Measurements from ENCODE around the gene MIEN1. TPM values are rescaled to one million over a fixed set of nuclear protein-coding genes. Genes with fewer than 3 reads are reported as not detected.

MIEN1 gene
- total RNA-seq, 2 donors from 2014 or later = 36.9 to 41.8 TPM

DNA sequence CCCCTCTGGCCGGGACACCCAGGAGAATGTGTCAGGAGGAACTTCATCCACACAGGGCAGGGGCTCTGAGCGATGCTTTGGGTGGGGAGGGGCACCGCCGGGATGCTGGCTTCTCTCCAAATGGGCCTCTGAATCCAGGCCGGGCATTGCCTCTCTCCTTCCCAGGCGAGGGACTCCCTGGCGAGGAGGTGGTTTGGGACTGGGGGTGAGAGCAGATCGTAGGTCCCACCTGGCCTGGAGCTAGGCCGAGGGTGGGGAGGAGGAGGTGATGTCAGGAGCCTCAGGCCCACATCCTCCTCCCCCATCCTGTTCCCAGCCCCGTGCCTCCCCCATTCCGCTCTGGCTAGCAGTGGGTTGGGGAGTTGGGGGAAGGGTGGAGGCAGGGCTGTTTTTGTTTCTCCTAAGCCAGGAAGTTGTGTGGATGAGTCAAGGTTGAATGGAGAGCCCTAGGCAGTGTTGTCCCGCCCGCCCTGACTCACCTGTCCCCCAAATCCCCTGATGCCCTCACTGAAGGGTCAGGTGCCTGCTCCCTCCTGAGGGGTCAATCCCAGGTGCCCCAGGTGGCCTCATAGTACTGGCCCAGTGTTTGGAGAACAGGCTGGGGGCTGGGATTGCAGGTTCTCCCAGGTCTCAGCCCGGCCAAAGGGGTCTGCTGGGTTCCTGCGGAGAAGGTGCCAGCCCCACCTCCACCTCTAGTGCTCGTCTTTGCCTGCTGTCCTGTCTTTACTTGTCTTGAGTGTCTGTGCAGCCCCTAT lies 10.2 kb upstream of the MIEN1 start:
- no peaks in the 10 kb centered on the region for H3K9me3 ChIP-seq (ENCODE audit: control insufficient read depth, low read length, poor library complexity, severe bottlenecking)
- H3K27me3 Mint-ChIP-seq = peaks cover 24% of the 10 kb centered on the region
- ATAC-seq (no peak), DNase-seq (no peak)
- peaks cover 10% of the 10 kb centered on the region for H3K4me1 Mint-ChIP-seq
- peaks cover 6% of the 10 kb centered on the region for H3K36me3 Mint-ChIP-seq (ENCODE audit: low read depth)
- peak overlapping the region; percentile 78 for H3K27ac Mint-ChIP-seq
- no peak overlapping the region for H3K4me3 Mint-ChIP-seq

DNA sequence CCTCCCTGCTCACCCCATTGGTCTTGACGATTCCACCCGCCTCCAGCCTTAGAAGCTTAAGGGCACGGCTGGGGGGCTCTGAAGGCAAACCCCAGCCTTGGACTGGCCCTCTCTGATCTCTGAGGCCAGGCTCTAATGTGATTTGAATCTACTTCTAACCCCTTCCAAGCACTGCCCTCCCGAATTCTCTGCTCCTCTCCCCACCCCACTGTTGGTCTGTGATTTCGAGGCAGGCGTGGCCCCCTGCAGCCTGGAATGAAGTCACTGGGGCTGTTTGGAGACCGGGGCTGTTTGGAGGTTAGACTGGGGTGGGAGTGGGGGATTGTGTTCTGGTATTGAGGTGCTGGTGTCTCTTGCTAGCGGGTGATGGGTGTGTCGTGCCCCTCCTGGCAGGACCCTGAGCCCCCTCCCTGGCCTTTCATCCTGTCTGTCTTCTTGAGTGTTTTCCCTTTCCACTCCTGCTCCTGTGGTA lies 9.6 kb upstream of the MIEN1 start:
- no peak for DNase-seq
- no peak for ATAC-seq
- Mint-ChIP-seq H3K36me3 (ENCODE audit: low read depth) (peaks cover 6% of the 10 kb centered on the region), H3K27ac (peak overlapping the region; percentile 78), H3K4me1 (peaks cover 10% of the 10 kb centered on the region), H3K4me3 (peak overlapping the region; percentile 53), H3K27me3 (peaks cover 24% of the 10 kb centered on the region)
- no peaks in the 10 kb centered on the region for H3K9me3 ChIP-seq (ENCODE audit: control insufficient read depth, low read length, poor library complexity, severe bottlenecking)

DNA sequence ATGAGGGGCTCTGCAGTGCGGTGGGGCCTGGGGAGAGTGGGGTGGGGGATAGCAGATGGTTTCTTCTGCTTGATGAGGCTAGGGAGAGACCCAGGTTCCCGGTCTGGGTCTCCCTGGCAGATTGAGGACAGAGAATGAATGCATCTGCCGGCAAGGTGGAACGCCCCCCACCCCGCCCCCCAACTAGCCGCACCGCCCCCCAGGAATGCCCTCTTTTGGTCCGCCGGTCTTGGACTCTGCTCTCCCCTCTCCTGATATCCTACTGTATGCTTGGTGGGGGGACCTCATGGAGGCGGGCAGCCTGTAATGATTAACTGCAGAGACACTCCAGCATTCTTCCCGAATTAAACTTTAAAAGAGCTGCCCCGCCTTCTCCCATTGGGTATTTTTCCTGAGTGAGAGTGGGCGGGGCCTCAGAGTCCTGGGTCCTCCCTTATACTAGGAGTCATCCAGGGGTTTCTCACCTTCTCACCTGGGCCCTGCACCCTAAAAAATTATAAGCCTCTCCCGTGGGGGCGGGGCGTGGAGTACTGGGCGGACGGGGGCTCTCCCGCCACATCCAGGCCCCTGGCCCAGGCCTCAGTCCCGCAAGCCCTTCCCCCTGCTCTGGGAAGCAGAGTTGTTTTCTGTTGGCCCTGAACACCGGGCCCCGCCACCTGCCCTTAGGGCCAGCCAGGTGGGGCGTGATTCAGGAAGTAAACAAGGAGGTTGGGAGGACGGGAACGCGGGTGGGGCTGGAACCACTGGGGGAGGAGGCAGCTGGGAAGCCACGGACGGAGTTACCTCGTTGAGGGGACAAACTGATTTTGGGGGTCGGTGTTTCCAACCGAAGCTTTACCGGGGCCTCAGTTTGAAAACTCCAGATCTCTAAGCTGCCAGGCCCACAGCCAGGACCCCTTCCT lies 8.9 kb upstream of the MIEN1 start:
- peaks cover 24% of the 10 kb centered on the region for H3K27me3 Mint-ChIP-seq
- no peak for DNase-seq
- peaks cover 6% of the 10 kb centered on the region for H3K36me3 Mint-ChIP-seq (ENCODE audit: low read depth)
- H3K9me3 ChIP-seq (ENCODE audit: control insufficient read depth, low read length, poor library complexity, severe bottlenecking) = no peaks in the 10 kb centered on the region
- peaks cover 10% of the 10 kb centered on the region for H3K4me1 Mint-ChIP-seq
- ATAC-seq = peak; percentile 24
- no peak overlapping the region for H3K4me3 Mint-ChIP-seq
- H3K27ac Mint-ChIP-seq = peak overlapping the region; percentile 78

DNA sequence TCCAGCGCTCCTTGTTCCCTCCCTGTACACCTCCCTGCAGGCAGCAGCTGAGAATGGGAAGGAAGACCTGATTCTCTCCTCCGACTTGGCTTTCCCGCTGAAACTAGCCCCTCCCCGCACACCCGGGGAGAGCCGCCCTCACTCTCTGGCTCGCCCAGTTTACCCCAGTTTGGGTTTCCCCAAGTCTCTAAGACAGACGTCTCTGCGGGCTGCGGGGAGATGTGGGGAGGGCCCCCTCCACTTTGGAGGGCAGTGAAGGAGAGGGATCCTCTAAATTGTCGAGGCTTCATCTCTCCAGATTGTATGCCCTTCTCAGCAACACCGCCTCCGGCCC lies 8.2 kb upstream of the MIEN1 start:
- peaks cover 6% of the 10 kb centered on the region for H3K36me3 Mint-ChIP-seq (ENCODE audit: low read depth)
- no peaks in the 10 kb centered on the region for H3K9me3 ChIP-seq (ENCODE audit: control insufficient read depth, low read length, poor library complexity, severe bottlenecking)
- H3K27ac Mint-ChIP-seq = peak overlapping the region; percentile 78
- H3K4me3 Mint-ChIP-seq = peak overlapping the region; percentile 91
- H3K4me1 Mint-ChIP-seq = peaks cover 10% of the 10 kb centered on the region
- DNase-seq = peak; percentile 57 to 69 (median 63)
- H3K27me3 Mint-ChIP-seq = peaks cover 24% of the 10 kb centered on the region
- peak; percentile 100 for ATAC-seq

DNA sequence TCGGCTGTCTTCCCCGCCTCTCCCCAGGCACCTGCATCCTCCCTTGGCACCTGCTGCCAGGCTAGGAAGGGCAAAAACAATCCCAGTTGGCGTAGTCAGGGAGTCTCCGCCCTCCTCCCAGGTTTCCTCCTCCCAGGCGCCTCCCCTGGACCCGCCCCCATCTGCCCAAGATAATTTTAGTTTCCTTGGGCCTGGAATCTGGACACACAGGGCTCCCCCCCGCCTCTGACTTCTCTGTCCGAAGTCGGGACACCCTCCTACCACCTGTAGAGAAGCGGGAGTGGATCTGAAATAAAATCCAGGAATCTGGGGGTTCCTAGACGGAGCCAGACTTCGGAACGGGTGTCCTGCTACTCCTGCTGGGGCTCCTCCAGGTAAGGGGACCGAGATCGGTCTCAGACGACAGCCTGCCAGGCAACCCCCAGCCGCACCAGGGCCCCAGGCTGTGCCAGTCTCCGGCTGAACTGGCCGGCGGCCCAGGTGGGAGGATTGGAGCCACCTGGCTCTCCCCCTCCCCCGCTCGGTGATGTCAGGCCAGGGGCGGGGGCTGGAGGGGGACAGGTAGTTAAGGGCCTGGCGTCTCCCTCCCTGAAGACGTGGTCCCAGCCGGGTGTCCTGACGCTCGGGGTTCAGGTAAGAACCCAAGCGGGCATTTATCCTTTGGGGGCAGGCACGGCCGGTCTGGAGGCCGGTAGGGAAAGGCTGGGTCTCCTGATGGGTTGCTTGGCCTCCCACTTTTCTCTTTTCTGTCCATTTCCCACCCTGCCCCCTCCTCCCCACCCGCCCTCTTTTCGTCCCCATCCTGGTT lies 7.6 kb upstream of the MIEN1 start, which contains the start of gene GRB7:
Gene GRB7 (plus strand): TSS at position 179 of the 808 bp plus-strand sequence. CDS start 4,364 bp downstream, outside the sequence.
- ATAC-seq = no peak
- Mint-ChIP-seq H3K4me3 (peak within 1 kb of the TSS; percentile 91), H3K36me3 (ENCODE audit: low read depth) (peaks cover 6% of the 10 kb centered on the region), H3K27ac (peak within 1 kb of the TSS; percentile 78), H3K4me1 (peaks cover 10% of the 10 kb centered on the region), H3K27me3 (peaks cover 24% of the 10 kb centered on the region)
- no peaks in the 10 kb centered on the region for H3K9me3 ChIP-seq (ENCODE audit: control insufficient read depth, low read length, poor library complexity, severe bottlenecking)
- DNase-seq = no peak

DNA sequence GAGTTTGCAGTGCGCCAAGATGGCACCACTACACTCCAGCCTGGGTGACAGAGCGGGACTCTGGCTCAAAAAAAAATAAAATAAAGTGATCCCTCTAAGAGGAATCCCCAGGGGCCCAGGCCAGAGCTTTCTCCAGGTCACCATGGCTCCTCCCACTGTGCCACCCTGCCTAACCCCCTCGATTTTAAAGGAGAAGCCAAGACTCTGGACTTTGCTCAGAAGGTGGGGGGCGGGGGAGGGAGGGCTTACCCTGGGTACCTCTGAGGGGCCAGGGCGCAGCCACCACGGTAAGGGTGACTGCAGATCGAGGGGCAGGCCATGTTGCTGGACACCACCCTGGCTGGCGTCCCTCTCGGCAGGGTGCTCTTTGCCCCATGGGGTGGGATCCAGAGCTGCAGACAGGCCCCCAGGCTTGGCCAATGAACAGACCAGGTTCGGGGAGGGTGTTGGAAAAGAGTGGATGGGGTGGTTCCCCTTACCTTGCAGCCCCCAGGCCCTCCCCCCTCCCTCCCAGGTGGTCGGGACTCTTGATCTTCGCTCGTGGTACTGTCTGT lies 7.0 kb upstream of the MIEN1 start:
- H3K4me1 Mint-ChIP-seq = peaks cover 10% of the 10 kb centered on the region
- H3K27ac Mint-ChIP-seq = no peak overlapping the region
- DNase-seq = no peak
- H3K36me3 Mint-ChIP-seq (ENCODE audit: low read depth) = peaks cover 6% of the 10 kb centered on the region
- no peak for ATAC-seq
- H3K27me3 Mint-ChIP-seq = peaks cover 24% of the 10 kb centered on the region
- no peak overlapping the region for H3K4me3 Mint-ChIP-seq
- no peaks in the 10 kb centered on the region for H3K9me3 ChIP-seq (ENCODE audit: control insufficient read depth, low read length, poor library complexity, severe bottlenecking)

DNA sequence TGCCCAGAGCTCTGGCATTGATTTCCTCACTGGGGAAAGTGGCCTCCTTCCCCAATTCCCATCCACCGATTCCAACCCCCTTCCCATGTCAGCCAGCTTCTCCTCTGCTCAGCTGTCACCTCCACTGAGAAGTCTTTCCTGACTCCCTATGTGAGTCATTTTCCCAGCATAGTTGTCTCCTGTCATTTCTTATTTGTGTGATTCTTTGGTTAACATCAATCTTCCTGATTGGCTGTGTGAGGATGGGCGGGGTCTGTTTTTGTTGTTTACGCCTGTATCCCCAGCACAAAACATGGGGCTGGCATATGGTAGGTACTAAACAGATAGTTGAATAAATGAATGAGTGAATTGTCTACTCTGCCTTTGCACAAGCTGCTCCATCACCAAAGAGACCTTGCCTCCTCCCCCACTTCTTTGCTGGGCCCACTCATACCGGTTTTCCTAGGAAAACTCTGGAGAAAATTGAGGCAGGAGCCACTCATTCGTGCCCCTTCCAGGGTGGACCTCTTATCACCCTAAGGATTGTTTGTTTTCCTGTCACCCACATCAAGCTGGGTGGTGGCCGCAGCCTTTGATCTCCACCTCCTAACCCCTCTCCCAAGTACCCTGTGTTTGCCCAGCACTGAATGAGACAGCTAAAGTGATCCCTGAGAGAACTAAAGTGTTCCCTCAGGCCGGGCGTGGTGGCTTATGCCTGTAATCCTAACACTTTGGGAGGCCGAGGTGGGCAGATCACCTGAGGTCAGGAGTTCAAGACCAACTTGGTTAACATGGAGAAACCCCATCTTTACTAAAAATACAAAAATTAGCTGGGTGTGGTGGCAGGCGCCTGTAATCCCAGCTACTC lies 6.2 kb upstream of the MIEN1 start:
- peaks cover 10% of the 10 kb centered on the region for H3K4me1 Mint-ChIP-seq
- peak overlapping the region; percentile 78 for H3K27ac Mint-ChIP-seq

DNA sequence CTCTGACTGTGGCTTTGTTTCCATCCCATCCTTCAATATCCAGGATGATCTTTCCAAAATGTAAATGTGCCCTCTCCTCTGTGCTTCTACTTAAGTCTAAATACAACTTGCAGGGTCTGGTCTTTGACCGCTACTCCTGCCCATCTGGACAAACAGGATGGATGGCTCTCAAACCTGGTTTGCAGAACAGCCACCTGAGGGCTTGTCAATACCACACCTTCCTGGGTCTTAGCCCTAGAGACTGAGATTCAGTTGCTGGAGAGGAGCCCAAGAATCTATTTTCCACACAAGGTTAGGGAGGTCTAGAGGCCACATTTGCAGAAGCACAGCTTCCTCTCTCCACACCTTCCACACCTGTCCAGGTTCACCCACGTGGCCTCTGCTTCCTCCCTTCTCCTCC lies 5.5 kb upstream of the MIEN1 start:
- Mint-ChIP-seq H3K36me3 (ENCODE audit: low read depth) (peaks cover 6% of the 10 kb centered on the region), H3K4me1 (peaks cover 10% of the 10 kb centered on the region), H3K27ac (peak overlapping the region; percentile 78), H3K4me3 (no peak overlapping the region), H3K27me3 (peaks cover 24% of the 10 kb centered on the region)
- DNase-seq (no peak), ATAC-seq (no peak)
- H3K9me3 ChIP-seq (ENCODE audit: control insufficient read depth, low read length, poor library complexity, severe bottlenecking) = no peaks in the 10 kb centered on the region

More for the DNA sequence above, 6.2 kb upstream of the MIEN1 start:
- Mint-ChIP-seq H3K4me3 (no peak overlapping the region), H3K36me3 (ENCODE audit: low read depth) (peaks cover 6% of the 10 kb centered on the region), H3K27me3 (peaks cover 24% of the 10 kb centered on the region)
- no peak for ATAC-seq
- DNase-seq = no peak
- no peaks in the 10 kb centered on the region for H3K9me3 ChIP-seq (ENCODE audit: control insufficient read depth, low read length, poor library complexity, severe bottlenecking)

DNA sequence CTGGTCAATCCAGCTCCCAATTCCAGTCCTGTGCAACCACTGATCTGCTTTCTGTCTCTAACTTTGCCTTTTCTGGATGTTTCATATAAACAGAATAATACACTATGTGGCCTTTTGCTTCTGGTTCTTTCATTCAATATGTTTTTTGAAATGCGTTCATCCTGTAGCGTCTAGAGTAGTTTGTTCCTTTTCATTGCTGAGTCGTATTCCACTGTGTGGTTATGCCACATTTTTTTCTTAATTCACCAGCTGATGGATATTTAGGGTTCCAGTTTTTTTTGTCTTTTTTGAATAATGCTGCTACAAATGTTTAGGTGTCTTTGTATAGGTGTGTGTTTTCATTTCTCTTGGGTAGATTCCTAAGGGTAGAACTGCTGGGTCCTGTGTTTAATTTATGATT lies 2.3 kb upstream of the MIEN1 start:
- ATAC-seq (no peak), DNase-seq (no peak)
- H3K4me3 Mint-ChIP-seq = no peak overlapping the region
- H3K9me3 ChIP-seq (ENCODE audit: control insufficient read depth, low read length, poor library complexity, severe bottlenecking) = no peaks in the 10 kb centered on the region
- peaks cover 2% of the 10 kb centered on the region for H3K36me3 Mint-ChIP-seq (ENCODE audit: low read depth)
- H3K27ac Mint-ChIP-seq = no peak overlapping the region
- peaks cover 14% of the 10 kb centered on the region for H3K4me1 Mint-ChIP-seq
- peaks cover 8% of the 10 kb centered on the region for H3K27me3 Mint-ChIP-seq

DNA sequence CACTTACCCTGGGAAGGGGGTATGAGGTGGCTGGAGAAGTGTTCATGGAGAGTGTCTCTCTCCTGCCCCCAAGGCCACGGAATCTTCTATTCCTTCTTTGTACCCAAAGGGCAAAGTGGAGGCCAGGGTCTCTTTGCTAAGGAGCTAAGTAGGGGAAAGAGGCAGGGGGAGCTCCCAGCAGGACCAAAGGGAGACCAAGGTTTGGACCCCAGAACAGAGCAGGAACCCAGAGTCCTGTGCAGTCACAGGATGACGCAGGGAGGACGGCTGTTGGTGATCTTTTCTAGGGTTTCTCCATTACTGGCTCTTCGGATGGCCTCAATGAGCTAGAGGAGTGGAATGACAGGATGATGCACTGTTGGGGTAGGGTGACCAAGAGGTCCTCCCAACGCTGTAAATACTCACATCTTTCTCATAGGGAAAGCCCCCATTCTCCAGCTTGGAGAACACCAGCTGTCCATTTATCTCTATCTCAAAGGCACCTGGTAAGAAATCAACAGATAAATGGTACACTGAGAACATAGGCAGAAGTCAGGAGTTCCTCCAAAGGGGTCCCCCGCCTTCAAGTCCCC lies 966 bp downstream of the MIEN1 start:
- Mint-ChIP-seq H3K36me3 (ENCODE audit: low read depth) (no peaks in the 10 kb centered on the region), H3K27me3 (no peaks in the 10 kb centered on the region), H3K27ac (peak overlapping the region; percentile 88), H3K4me3 (peak overlapping the region; percentile 92), H3K4me1 (peaks cover 17% of the 10 kb centered on the region)
- no peak for ATAC-seq
- no peaks in the 10 kb centered on the region for H3K9me3 ChIP-seq (ENCODE audit: control insufficient read depth, low read length, poor library complexity, severe bottlenecking)
- no peak for DNase-seq

DNA sequence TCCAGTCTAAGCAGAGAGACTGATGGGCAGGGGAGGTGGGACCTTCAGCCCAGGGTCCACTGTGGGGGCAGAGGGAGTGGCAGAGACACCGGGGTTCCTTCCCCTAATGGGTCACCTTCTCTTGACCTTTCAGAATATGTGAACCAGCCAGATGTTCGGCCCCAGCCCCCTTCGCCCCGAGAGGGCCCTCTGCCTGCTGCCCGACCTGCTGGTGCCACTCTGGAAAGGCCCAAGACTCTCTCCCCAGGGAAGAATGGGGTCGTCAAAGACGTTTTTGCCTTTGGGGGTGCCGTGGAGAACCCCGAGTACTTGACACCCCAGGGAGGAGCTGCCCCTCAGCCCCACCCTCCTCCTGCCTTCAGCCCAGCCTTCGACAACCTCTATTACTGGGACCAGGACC lies 2.8 kb downstream of the MIEN1 start:
- Mint-ChIP-seq H3K4me3 (no peak overlapping the region), H3K27me3 (no peaks in the 10 kb centered on the region)

DNA sequence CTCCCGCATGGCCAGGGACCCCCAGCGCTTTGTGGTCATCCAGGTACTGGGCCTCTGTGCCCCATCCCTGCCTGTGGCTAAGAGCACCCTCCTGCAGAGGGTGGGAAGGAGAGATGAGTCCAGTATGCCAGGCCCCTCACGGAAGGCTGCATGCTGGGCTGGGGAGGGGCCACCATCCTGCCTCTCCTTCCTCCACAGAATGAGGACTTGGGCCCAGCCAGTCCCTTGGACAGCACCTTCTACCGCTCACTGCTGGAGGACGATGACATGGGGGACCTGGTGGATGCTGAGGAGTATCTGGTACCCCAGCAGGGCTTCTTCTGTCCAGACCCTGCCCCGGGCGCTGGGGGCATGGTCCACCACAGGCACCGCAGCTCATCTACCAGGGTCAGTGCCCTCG lies 3.7 kb downstream of the MIEN1 start:
- no peaks in the 10 kb centered on the region for H3K27me3 Mint-ChIP-seq
- no peak overlapping the region for H3K27ac Mint-ChIP-seq
- no peak overlapping the region for H3K4me3 Mint-ChIP-seq
- DNase-seq = no peak
- peaks cover 17% of the 10 kb centered on the region for H3K4me1 Mint-ChIP-seq
- no peak for ATAC-seq
- H3K9me3 ChIP-seq (ENCODE audit: control insufficient read depth, low read length, poor library complexity, severe bottlenecking) = no peaks in the 10 kb centered on the region
- H3K36me3 Mint-ChIP-seq (ENCODE audit: low read depth) = no peaks in the 10 kb centered on the region

More for the DNA sequence above, 2.8 kb downstream of the MIEN1 start:
- Mint-ChIP-seq H3K36me3 (ENCODE audit: low read depth) (no peaks in the 10 kb centered on the region), H3K4me1 (peaks cover 17% of the 10 kb centered on the region), H3K27ac (no peak overlapping the region)
- DNase-seq (no peak), ATAC-seq (no peak)
- H3K9me3 ChIP-seq (ENCODE audit: control insufficient read depth, low read length, poor library complexity, severe bottlenecking) = no peaks in the 10 kb centered on the region

Measured in T-helper 17 cell (primary cell).